Measurements from ENCODE around the gene NOX3.

DNA sequence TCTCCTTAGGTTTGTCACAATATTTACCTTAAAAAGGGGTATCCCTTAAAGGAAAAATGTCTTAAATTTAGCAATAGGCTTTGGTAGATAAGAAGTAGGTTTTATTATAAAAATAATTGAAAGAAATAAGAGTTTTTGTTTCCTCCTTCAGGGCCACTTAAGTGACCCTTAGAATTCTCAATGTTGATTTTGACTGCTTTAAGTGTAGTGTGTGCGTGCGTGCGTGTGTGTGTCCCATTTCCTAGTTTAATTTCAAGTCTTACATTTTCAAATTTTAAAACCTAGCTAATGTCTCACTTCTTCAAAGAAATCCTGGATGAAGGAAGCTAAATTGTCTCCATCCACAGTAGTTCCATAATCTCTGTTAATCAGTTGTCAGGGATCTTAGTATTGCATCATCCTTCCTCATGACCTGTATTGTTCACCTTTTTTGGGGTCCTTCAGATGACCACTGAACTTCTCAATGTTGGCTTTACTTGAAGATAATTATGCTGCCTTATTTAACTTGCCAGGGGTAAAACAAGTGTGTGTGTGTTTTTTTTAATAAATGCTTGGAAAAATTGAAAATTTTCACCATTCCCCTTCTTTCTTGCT is 90.7 kb downstream of the NOX3 start:
- TF ChIP-seq, protein P1, sequence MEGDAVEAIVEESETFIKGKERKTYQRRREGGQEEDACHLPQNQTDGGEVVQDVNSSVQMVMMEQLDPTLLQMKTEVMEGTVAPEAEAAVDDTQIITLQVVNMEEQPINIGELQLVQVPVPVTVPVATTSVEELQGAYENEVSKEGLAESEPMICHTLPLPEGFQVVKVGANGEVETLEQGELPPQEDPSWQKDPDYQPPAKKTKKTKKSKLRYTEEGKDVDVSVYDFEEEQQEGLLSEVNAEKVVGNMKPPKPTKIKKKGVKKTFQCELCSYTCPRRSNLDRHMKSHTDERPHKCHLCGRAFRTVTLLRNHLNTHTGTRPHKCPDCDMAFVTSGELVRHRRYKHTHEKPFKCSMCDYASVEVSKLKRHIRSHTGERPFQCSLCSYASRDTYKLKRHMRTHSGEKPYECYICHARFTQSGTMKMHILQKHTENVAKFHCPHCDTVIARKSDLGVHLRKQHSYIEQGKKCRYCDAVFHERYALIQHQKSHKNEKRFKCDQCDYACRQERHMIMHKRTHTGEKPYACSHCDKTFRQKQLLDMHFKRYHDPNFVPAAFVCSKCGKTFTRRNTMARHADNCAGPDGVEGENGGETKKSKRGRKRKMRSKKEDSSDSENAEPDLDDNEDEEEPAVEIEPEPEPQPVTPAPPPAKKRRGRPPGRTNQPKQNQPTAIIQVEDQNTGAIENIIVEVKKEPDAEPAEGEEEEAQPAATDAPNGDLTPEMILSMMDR (IDR thresholded peaks at IDR 0.05) = no peak
- TF ChIP-seq POLR2A (IDR thresholded peaks at IDR 0.05) = no peak
